Measurements from ENCODE around the gene ARID1B.

- no peak for TF ChIP-seq CTCF (conservative IDR thresholded peaks at IDR 0.05)
- no peak for TF ChIP-seq EZH2 (IDR thresholded peaks at IDR 0.05; ENCODE audit: low read depth)
Observed at GRCh38 chr6:156950084-156950483, 172.9 kb downstream of the ARID1B start.

All from PC-9 (cell line).